Stimulated activated CD8-positive, alpha-beta memory T cell treated with anti-CD3 and anti-CD28 coated beads, Interleukin-7, amount 100 ng/mL, for 4 hours (primary cell): ENCODE results near the gene MGAT4B.

Source experiments
- DNase-seq, 2 donors: peaks; one replicate each; pipeline ENCODE4 v3.0.0-alpha.2; 2020; ENCODE audit warnings: low read depth in 2 of 2

The MGAT4B gene

GRCh38 chr5:179825655-179826182 lies 19.1 kb upstream of the MGAT4B start:
- DNase-seq = no peak

GRCh38 chr5:179824745-179825112 lies 18.1 kb upstream of the MGAT4B start:
- DNase-seq = no peak

- DNase-seq = no peak
Measured at GRCh38 chr5:179823937-179824744, 17.5 kb upstream of the MGAT4B start.

GRCh38 chr5:179822444-179822990 lies 15.9 kb upstream of the MGAT4B start:
- DNase-seq = no peak

GRCh38 chr5:179822059-179822432 lies 15.4 kb upstream of the MGAT4B start:
- no peak for DNase-seq

GRCh38 chr5:179821298-179822058 lies 14.8 kb upstream of the MGAT4B start:
- peak; percentile 66 to 79 for DNase-seq

GRCh38 chr5:179820483-179821297 lies 14.0 kb upstream of the MGAT4B start, which contains the start of gene SQSTM1:
SQSTM1 (plus strand) TSS chr5:179820905; CDS start chr5:179820937, 32 bp downstream.
- DNase-seq = peak; percentile 44 to 78

GRCh38 chr5:179820127-179820482 lies 13.4 kb upstream of the MGAT4B start:
- no peak for DNase-seq

GRCh38 chr5:179819296-179820126 lies 12.8 kb upstream of the MGAT4B start:
- peak in 1 of 2 donors; percentile 45 for DNase-seq

- peak; percentile 73 to 85 for DNase-seq
Measured at GRCh38 chr5:179818746-179819295, 12.2 kb upstream of the MGAT4B start.

GRCh38 chr5:179817890-179818745 lies 11.5 kb upstream of the MGAT4B start:
- no peak for DNase-seq

GRCh38 chr5:179817470-179817840 lies 10.8 kb upstream of the MGAT4B start:
- DNase-seq = no peak

- DNase-seq = no peak
Measured at GRCh38 chr5:179816796-179817469, 10.3 kb upstream of the MGAT4B start.

GRCh38 chr5:179816401-179816795 lies 9.7 kb upstream of the MGAT4B start:
- DNase-seq = no peak

GRCh38 chr5:179815491-179816249 lies 9.0 kb upstream of the MGAT4B start:
- DNase-seq = no peak

- DNase-seq = no peak
Measured at GRCh38 chr5:179814090-179814489, 7.4 kb upstream of the MGAT4B start.

- DNase-seq = no peak
Measured at GRCh38 chr5:179812997-179813607, 6.4 kb upstream of the MGAT4B start.
